Keratinocyte (primary cell): ENCODE data around the gene CMKLR1. TPM values are rescaled to one million over a fixed set of nuclear protein-coding genes. Genes with fewer than 3 reads are reported as not detected.

Experiments
- DNase-seq: peaks from one replicate; pipeline ENCODE4 v3.0.0-alpha.2; 2011; ENCODE audit warnings: low read depth, missing footprints, low spot score
- FAIRE-seq: peaks from 2 replicates; lab custom pipeline; 2011; peaks lifted over from hg19 to GRCh38; lab: Jason Lieb, UNC
- H2AFZ ChIP-seq: 2 replicates; pipeline ENCODE4 v1.6.0; 2012; ENCODE audit warnings: low read length, control low read depth, inconsistent platforms; ENCODE audit not compliant: control insufficient read depth
- H3K27ac ChIP-seq: 2 replicates; pipeline ENCODE4 v1.5.1; 2011; ENCODE audit warnings: low read length; ENCODE audit not compliant: control insufficient read depth, insufficient read depth
- H3K27me3 ChIP-seq: 3 replicates; pipeline ENCODE4 v1.6.0; 2011; ENCODE audit warnings: low read length; ENCODE audit not compliant: control insufficient read depth, insufficient read depth; ENCODE audit errors: extremely low read depth
- H3K36me3 ChIP-seq, 2 experiments: 2 replicates in 1 of 2; 3 replicates in 1 of 2; pipeline ENCODE4 v1.5.1; 2011; ENCODE audit warnings: low read length in 2 of 2, mild to moderate bottlenecking in 1 of 2; ENCODE audit not compliant: control insufficient read depth in 2 of 2, insufficient read depth in 2 of 2; ENCODE audit errors: extremely low read depth in 1 of 2
- H3K4me1 ChIP-seq: 3 replicates; pipeline ENCODE4 v1.5.1; 2011; ENCODE audit warnings: low read length; ENCODE audit not compliant: control insufficient read depth, insufficient read depth; ENCODE audit errors: extremely low read depth
- H3K4me2 ChIP-seq: 3 replicates; pipeline ENCODE4 v1.6.0; 2011; ENCODE audit warnings: low read depth, low read length; ENCODE audit not compliant: control insufficient read depth, insufficient read depth; ENCODE audit errors: extremely low read depth
- H3K4me3 ChIP-seq, 3 experiments: fragments of 200-600 bp in 1 of 3; sonication (generic) in 1 of 3; 2 replicates in 2 of 3; 3 replicates in 1 of 3; pipeline ENCODE4 v1.5.1; 2011 to 2016; ENCODE audit warnings: low read length in 3 of 3, mild to moderate bottlenecking in 3 of 3, control low read depth in 2 of 3, inconsistent platforms in 1 of 3, low read depth in 1 of 3, mixed read lengths in 1 of 3, mixed run types in 1 of 3, moderate library complexity in 1 of 3; ENCODE audit not compliant: control insufficient read depth in 2 of 3, insufficient read depth in 2 of 3; ENCODE audit errors: extremely low read depth in 1 of 3
- H3K79me2 ChIP-seq: 2 replicates; pipeline ENCODE4 v1.6.0; 2012; ENCODE audit warnings: low read length; ENCODE audit not compliant: control insufficient read depth, insufficient read depth
- H3K9ac ChIP-seq: 3 replicates; pipeline ENCODE4 v1.6.0; 2011; ENCODE audit warnings: low read length; ENCODE audit not compliant: control insufficient read depth, insufficient read depth; ENCODE audit errors: extremely low read depth
- H3K9me1 ChIP-seq: 3 replicates; pipeline ENCODE4 v1.6.0; 2011; ENCODE audit warnings: low read length; ENCODE audit not compliant: control insufficient read depth, insufficient read depth; ENCODE audit errors: extremely low read depth
- H3K9me3 ChIP-seq: 2 replicates; pipeline ENCODE4 v1.5.1; 2012; ENCODE audit warnings: low read depth, low read length; ENCODE audit not compliant: control insufficient read depth
- H4K20me1 ChIP-seq: 3 replicates; pipeline ENCODE4 v1.6.0; 2011; ENCODE audit warnings: low read length; ENCODE audit not compliant: control insufficient read depth, insufficient read depth; ENCODE audit errors: extremely low read depth
- EZH2 ChIP-seq: IDR thresholded peaks from one replicate; pipeline ENCODE4 v1.6.1; 2012; ENCODE audit warnings: inconsistent platforms, mild to moderate bottlenecking, low read length, moderate library complexity
- dilution Hi-C: fragments of 300-500 bp; cut with MboI; formaldehyde crosslinking; loops from one replicate; pipeline ENCODE4 v1.7.0; 2020; ENCODE audit warnings: low sequenced_read_pairs; ENCODE audit not compliant: extremely low pct_ligation_motif_present
- polyA plus RNA-seq, 5 experiments: library from polyadenylated mRNA; depleted of rRNA in 3 of 5; stranded (reverse) in 3 of 5; stranded (forward) in 1 of 5; unstranded in 1 of 5; fragments of >200 nt; gene quantifications; 1 replicate in 1 of 5; 2 replicates in 3 of 5; 3 replicates in 1 of 5; pipeline versions ENCODE4 v1.2.1 to v1.2.3, GENCODE V29; 2011 to 2012; ENCODE audit warnings: missing spikeins in 2 of 5, low read depth in 1 of 5, low replicate concordance in 1 of 5
- TF ChIP-seq, protein P1 (sequence below), 3 experiments: IDR thresholded peaks in 1 of 3; conservative IDR thresholded peaks in 1 of 3; optimal IDR thresholded peaks in 1 of 3; 2 replicates in 2 of 3; 3 replicates in 1 of 3; pipeline versions ENCODE3 to v1.5.1; 2011; ENCODE audit warnings: low read length in 3 of 3, mild to moderate bottlenecking in 3 of 3, moderate library complexity in 2 of 3, control low read depth in 1 of 3, inconsistent platforms in 1 of 3; ENCODE audit not compliant: insufficient read depth in 2 of 3; ENCODE audit errors: extremely low read depth in 1 of 3

Gene CMKLR1
- polyA plus RNA-seq, 1 donor (not counting 4 experiments of a cell fraction or from before 2014, with no cell fraction given), result not detected

DNA sequence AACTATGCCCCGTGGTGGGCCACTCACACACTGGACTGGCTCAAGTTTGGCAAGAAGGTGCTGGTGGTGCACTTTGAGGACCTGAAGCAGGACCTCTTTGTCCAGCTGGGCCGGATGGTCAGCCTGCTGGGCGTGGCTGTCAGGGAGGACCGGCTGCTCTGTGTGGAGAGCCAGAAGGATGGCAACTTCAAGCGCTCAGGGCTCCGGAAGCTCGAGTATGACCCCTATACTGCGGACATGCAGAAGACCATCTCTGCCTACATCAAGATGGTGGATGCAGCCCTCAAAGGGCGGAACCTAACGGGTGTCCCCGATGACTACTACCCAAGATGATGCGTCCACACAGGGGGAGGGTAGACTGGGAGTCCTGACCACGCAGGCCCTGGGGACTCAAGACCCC lies 91.1 kb downstream of the CMKLR1 start:
- dilution Hi-C loops, result no loop called here
- TF ChIP-seq EZH2, result no peak
- TF ChIP-seq, protein P1, sequence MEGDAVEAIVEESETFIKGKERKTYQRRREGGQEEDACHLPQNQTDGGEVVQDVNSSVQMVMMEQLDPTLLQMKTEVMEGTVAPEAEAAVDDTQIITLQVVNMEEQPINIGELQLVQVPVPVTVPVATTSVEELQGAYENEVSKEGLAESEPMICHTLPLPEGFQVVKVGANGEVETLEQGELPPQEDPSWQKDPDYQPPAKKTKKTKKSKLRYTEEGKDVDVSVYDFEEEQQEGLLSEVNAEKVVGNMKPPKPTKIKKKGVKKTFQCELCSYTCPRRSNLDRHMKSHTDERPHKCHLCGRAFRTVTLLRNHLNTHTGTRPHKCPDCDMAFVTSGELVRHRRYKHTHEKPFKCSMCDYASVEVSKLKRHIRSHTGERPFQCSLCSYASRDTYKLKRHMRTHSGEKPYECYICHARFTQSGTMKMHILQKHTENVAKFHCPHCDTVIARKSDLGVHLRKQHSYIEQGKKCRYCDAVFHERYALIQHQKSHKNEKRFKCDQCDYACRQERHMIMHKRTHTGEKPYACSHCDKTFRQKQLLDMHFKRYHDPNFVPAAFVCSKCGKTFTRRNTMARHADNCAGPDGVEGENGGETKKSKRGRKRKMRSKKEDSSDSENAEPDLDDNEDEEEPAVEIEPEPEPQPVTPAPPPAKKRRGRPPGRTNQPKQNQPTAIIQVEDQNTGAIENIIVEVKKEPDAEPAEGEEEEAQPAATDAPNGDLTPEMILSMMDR (optimal IDR thresholded peaks at IDR 0.05 in 1 of 3, IDR thresholded peaks at IDR 0.05 in 1 of 3, conservative IDR thresholded peaks at IDR 0.05 in 1 of 3; ENCODE audit: extremely low read depth in 1 of 3, insufficient read depth in 2 of 3, low read length in 3 of 3), result no peak
- DNase-seq (no peak), FAIRE-seq (no peak)
- Histone ChIP-seq H3K36me3 (no peaks in the 10 kb centered on the region), H3K9me1 (no peaks in the 10 kb centered on the region), H2AFZ (no peak overlapping the region), H4K20me1 (no peaks in the 10 kb centered on the region), H3K9me3 (no peaks in the 10 kb centered on the region), H3K9ac (no peak overlapping the region), H3K4me3 (no peak overlapping the region), H3K4me2 (no peak overlapping the region), H3K4me1 (no peaks in the 10 kb centered on the region), H3K79me2 (no peaks in the 10 kb centered on the region), H3K27me3 (peaks cover 2% of the 10 kb centered on the region), H3K27ac (no peak overlapping the region)

DNA sequence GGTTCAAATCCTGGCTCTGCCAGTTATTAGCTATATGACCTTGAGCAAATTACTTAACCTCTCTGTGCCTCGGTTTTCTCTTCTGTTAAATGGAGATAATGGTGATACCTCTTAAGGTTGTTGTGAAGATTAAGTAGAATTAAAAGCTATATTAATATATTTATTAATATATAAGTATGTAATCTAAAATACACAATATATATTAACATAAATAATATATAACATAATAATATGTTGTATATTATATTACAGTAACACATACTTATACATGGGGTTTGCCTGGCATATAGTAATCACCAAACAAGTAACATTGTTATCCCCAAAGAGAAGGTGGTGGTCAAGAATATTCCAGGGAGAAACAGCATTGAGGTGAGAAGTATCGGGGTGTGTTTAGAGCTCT lies 92.0 kb downstream of the CMKLR1 start:
- Histone ChIP-seq H3K27ac (no peak overlapping the region), H3K4me2 (no peak overlapping the region), H3K9me3 (no peaks in the 10 kb centered on the region), H2AFZ (no peak overlapping the region), H4K20me1 (no peaks in the 10 kb centered on the region), H3K36me3 (no peaks in the 10 kb centered on the region), H3K4me1 (no peaks in the 10 kb centered on the region), H3K9ac (no peak overlapping the region), H3K79me2 (no peaks in the 10 kb centered on the region), H3K9me1 (no peaks in the 10 kb centered on the region), H3K4me3 (no peak overlapping the region), H3K27me3 (peaks cover 2% of the 10 kb centered on the region)
- FAIRE-seq, result no peak
- dilution Hi-C loops, result no loop called here
- TF ChIP-seq, protein P1 (optimal IDR thresholded peaks at IDR 0.05 in 1 of 3, IDR thresholded peaks at IDR 0.05 in 1 of 3, conservative IDR thresholded peaks at IDR 0.05 in 1 of 3; ENCODE audit: extremely low read depth in 1 of 3, insufficient read depth in 2 of 3, low read length in 3 of 3), result no peak
- no peak for TF ChIP-seq EZH2
- DNase-seq, result no peak
